HPDE6-E6E7 (cell line): ENCODE data around the gene DNM3.
"Not testable (repeated sequence)": the region's sequence is repeated elsewhere in the genome, so short reads cannot be mapped to it uniquely, and the experiment has no call there.

Experiments
- DNase-seq: peaks from one replicate; pipeline ENCODE4 v3.0.0; 2011; ENCODE audit warnings: missing footprints; ENCODE audit errors: extremely low spot score

Gene DNM3

DNA sequence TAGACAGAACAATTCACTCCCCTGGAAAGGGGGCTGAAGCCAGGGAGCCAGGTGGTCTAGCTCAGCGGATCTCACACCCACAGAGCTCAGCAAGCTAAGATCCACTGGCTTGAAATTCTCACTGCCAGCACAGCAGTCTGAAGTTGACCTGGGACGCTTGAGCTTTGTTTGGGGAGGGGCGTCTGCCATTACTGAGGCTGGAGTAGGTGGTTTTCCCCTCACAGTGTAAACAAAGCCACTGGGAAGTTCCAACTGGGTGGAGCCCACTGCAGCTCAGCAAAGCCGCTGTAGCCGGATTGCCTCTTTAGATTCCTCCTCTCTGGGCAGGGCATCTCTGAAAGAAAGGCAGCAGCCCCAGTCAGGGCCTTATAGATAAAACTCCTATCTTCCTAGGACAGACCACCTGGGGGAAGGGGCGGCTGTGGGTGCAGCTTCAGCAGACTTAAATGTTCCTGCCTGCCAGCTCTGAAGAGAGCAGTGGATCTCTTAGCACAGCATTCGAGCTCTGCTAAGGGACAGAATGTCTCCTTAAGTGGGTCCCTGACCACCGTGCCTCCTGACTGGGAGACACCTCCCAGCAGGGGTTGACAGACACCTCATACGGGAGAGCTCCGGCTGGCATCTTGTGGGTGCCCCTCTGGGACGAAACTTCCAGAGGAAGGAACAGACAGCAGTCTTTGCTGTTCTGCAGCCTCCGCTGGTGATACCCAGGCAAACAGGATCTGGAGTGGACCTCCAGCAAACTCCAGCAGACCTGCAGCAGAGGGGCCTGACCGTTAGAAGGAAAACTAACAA, 183.8 kb downstream of the DNM3 start:
- not testable (repeated sequence) for DNase-seq

DNA sequence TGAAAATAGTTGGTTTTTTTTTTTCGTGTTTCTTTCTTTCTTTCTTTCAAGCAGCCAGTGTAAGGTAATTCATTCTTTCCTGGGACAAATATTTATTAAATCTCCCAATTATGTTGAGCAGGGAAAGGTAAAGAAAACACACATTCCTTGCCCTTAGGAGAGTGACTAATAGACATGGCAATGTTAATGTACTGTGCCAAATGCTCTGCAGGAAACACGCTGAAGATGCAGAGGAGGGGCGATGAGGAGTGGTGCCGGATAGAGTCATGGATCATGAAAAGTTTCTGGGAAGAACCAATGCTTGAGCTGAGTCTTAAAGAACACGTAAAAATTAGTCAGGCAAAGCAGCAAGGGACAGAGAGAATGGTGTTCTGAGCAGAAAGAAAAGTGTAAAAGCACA, 199.2 kb downstream of the DNM3 start:
- peak; percentile 27 for DNase-seq

- no peak for DNase-seq
Observed at GRCh38 chr1:172041102-172041501, 199.8 kb downstream of the DNM3 start.

DNA sequence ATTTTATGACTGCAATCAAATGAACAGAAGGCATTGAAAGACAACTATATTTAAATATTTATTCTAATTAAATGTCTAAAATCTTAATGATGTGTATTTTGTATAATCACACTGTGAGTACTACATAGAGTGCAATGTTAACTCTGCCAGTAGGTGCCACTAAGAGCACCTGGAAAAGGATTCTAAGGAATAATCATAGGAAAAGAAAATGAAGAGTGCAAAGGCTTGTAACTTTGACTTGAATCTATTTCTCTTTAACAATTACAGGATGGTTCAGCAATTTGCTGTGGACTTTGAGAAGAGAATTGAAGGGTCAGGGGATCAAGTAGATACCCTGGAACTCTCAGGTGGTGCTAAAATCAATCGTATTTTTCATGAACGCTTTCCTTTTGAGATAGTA, 200.4 kb downstream of the DNM3 start:
- peak; percentile 8 for DNase-seq

GRCh38 chr1:172043900-172044299, 202.6 kb downstream of the DNM3 start:
- no peak for DNase-seq

- no peak for DNase-seq
Observed at GRCh38 chr1:172051898-172052297, 210.6 kb downstream of the DNM3 start.

GRCh38 chr1:172054172-172054571, 212.9 kb downstream of the DNM3 start:
- DNase-seq, result no peak

DNA sequence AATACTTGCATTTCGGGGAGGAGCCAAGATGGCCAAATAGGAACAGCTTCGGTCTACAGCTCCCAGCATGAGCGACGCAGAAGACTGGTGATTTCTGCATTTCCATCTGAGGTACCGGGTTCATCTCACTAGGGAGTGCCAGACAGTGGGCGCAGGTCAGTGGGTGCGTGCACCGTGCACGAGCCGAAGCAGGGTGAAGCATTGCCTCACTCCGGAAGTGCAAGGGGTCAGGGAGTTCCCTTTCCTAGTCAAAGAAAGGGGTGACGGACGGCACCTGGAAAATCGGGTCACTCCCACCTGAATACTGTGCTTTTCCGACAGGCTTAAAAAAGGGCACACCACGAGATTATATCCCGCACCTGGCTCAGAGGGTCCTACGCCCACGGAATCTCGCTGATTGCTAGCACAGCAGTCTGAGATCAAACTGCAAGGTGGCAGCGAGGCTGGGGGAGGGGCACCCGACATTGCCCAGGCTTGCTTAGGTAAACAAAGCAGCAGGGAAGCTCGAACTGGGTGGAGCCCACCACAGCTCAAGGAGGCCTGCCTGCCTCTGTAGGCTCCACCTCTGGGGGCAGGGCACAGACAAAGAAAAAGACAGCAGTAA, 214.6 kb downstream of the DNM3 start:
- DNase-seq, result not testable (repeated sequence)

DNA sequence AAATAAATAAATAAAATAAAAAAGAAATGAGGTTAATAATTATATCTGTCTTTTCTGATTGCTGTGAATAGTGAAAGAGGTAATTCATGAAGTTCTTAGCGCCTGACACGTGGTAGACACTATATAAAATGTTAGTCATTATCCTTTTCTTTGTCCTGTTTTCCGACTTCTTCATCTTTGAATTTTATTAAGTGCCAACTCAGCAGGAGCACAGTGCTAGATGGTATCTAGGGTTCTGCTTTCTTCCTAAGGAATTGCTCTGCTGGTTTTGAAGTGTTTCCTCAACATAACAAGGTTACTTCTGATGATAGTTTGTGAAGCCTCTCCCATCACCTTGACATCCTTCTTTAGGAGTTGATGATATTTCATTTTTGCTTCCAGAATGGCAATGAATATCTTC, 227.0 kb downstream of the DNM3 start:
- no peak for DNase-seq

DNA sequence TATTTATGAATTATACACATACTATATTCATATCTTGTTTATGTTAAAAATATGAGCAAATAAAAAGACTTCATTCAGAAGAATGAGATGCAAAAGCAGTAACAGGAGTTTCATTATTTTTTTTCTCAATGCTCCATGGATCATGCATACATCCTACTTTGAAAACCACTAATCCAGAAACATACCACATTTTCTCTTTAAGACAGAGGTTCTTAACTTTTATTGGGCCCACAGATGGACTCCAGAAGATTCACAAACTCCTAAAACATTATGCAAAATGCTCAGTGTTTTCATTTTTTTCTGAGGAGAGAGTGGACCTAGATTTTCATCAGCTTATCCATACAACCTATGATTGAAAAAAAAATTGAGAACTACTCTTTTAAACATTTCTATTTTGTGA, 227.8 kb downstream of the DNM3 start:
- DNase-seq, result no peak

GRCh38 chr1:172069534-172069933, 228.2 kb downstream of the DNM3 start:
- DNase-seq, result no peak

DNA sequence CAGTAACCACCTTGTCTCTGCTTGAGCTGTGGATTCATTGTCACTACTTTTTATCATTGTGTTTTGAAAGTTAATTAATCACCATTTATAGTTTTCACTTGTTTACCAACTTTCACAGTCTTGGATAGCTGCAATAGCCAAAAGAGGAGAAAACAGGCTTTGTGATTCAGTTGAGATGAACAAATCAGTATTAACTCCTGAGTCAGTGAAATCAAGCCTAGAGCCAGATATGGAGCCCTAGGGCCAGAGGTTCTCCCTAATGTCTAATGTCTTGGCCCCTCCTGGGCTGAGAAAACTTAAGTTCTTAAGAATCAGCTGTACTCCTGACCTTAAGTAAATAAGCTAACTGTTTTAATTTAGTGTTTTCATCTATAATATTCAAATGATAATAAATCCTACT, 228.8 kb downstream of the DNM3 start:
- DNase-seq, result no peak

DNA sequence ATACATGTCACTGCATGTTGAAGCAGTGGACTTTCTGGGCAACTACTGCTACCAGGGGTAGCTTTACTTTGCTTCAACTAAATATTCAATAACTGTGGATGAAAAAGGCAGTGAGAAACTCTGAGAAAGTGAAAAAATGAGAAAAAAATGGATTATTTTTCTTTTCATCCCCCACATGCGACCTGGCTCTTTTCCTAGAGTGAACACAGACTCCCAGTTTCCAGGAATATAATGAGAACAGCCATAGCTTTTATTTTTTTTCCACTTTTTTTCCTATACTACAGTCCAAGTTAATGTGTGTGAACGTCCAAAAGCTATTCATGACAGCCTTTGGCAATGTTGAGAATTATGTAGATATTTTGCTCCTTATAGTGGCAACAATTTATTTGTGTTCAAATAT, 230.4 kb downstream of the DNM3 start:
- peak; percentile 6 for DNase-seq

- not testable (repeated sequence) for DNase-seq
Observed at GRCh38 chr1:172079859-172080258, 238.6 kb downstream of the DNM3 start.

DNA sequence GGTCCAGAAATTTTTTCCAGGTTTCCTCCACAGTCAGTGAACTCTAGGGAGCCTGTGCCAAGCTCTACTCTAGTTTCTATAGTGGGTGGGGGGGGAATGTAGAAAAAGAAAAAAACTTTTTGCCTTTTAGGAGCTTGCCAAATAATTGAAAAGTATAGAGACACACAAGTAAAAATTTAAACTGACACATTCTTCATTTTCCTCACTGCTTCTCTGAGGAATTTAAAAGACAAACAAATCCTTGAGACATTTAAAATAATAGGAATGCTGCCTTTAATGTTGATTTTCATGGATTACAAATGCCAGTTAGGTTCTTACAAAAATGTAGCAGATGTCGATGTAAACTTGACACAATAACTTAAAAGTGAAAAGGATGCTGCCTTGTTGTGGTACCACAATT, 241.9 kb downstream of the DNM3 start:
- no peak for DNase-seq

GRCh38 chr1:172084876-172085275, 243.6 kb downstream of the DNM3 start:
- DNase-seq, result no peak

GRCh38 chr1:172085317-172085716, 244.0 kb downstream of the DNM3 start:
- no peak for DNase-seq

DNA sequence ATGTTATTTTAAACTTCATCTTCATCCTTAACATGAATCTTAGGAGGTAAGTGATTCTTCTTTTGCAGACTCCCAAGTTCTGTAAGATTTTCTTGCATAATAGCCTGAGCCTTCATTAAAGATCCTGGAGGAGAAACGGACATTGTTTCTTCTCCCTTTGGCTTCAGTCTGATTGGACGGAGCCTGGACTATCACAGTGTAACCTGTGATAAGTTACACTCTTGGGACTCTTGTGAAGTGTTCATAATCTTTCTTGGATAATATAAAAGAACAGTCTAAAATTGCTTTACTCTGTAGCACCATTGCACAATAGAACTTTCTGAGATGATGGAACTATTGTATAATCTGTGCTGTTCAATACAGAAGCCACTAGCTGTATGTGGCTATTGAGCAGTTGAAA, 244.8 kb downstream of the DNM3 start:
- no peak for DNase-seq

GRCh38 chr1:172088256-172088655, 247.0 kb downstream of the DNM3 start:
- DNase-seq, result no peak

DNA sequence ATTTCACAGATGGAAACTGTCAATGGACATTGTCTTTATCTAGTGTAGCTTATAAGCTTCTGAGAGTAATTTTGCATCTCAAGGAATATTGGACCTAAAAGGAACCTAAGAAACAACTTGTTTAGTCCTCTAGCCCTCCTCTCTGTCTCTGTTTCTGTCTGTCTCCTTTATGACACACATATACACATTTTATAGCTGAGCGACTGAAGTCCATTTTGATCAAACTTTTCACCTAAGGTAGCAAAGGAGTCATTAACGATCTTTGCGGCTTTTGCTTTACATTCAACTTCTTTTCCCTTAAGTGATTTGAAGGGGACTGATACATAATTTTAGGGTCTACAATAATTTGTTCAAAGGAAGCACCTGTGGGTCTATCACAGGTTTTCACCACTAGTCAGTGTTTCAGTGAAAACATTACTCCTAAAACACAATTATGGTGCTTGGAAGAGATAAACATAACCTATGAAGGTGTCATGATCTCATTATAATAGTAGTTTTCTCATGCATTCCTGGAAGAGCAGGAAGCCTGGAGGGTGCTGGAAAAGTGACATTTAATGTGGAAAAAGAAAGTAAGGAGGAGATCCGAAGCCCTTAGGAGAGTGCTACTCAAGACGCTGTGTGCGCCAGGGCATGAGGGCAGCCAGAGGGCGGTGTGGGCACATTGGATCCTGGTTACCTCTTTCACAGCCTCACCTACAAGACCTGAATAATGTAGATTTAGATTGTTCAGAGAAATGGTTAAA, 248.6 kb downstream of the DNM3 start:
- peak; percentile 59 for DNase-seq

GRCh38 chr1:172090511-172090817, 249.2 kb downstream of the DNM3 start:
- DNase-seq, result no peak

DNA sequence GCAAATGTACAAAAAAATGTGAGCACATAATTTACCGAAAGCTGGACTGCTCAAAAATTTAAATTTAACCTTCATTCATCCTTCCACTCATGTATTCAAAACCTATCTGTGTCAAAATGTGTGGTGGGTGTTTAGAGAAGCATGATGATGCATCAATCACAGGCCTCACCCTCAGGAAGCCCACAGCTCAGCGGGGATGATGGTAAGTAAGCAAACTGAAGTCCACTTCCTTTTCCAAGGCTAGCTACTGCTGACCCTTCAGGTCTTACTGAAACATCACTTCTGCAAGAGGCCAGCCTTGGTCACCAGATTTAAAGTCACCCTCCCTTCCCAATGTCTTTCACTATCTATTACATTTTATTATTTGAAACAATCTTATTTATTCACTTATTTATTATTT, 254.5 kb downstream of the DNM3 start:
- no peak for DNase-seq

GRCh38 chr1:172105230-172105629, 263.9 kb downstream of the DNM3 start:
- no peak for DNase-seq
